Epithelial cell of proximal tubule (primary cell): ENCODE measurements around the gene PLB1. TPM values are rescaled to one million over a fixed set of nuclear protein-coding genes. Genes with fewer than 3 reads are reported as not detected.
A peak's percentile ranks its signal among the peaks of the same experiment; 100 is the strongest.

ENCODE experiments used
- DNase-seq: peaks from one replicate; pipeline ENCODE4 v3.0.0-alpha.2; 2011; ENCODE audit warnings: low read depth
- H3K4me3 ChIP-seq: 2 replicates; pipeline ENCODE4 v1.5.1; 2011; ENCODE audit warnings: low read depth, mild to moderate bottlenecking, low read length
- total RNA-seq: library from RNA; depleted of rRNA; stranded (reverse); fragments of >200 nt; gene quantifications from 2 replicates; pipeline ENCODE4 v1.2.3, GENCODE V29; 2015
- TF ChIP-seq, protein P1 (sequence below): conservative IDR thresholded peaks from 2 replicates; pipeline ENCODE4 v1.5.1; 2012; ENCODE audit warnings: low read depth, mild to moderate bottlenecking, low read length

The PLB1 gene
- total RNA-seq, 1 donor from 2014 or later = 2.1 TPM

DNA sequence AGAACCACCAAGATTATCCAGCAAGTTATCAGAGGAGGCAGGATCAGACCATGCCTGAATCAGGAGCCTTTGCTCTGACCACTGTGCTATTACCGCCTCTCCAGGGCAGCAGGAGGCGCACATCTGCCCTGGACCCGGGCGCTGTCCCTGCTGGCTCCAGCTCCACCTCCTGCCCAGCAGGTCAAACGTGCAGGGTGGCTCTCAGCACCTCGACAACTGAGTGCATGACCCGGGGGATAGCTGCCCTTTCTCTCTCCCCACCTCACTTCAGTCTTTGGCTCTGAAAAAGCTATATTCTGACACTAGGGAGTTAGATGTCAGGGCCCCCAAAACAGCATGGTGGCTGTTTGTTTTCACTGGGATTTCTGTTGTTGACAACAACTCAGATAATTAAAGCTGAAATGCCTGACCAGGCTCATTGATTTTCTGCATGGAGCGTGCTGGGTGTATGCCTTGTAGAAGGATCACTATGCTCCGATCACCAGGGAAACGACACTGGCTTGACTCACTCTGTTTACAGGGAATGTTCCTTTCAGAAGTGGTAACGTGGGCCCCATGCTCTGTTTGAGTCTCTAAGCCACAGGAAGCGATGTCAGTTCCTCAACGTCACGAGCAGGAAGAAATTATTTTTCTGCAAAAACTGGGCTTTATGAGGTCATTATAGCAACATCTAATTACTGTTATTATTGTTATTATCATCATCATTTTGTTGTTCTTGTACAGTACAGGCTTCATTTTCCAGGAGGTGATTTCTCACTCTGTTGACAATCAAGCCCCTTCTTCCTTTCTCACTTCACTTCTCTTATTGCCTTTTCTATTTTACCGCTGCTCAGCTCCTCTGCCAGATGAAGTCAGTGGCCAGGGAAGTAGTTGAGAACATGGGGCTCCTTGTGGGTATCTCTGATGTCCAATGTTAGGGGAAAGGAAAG is 125.6 kb downstream of the PLB1 start:
- peak; percentile 98 for DNase-seq
- TF ChIP-seq, protein P1, sequence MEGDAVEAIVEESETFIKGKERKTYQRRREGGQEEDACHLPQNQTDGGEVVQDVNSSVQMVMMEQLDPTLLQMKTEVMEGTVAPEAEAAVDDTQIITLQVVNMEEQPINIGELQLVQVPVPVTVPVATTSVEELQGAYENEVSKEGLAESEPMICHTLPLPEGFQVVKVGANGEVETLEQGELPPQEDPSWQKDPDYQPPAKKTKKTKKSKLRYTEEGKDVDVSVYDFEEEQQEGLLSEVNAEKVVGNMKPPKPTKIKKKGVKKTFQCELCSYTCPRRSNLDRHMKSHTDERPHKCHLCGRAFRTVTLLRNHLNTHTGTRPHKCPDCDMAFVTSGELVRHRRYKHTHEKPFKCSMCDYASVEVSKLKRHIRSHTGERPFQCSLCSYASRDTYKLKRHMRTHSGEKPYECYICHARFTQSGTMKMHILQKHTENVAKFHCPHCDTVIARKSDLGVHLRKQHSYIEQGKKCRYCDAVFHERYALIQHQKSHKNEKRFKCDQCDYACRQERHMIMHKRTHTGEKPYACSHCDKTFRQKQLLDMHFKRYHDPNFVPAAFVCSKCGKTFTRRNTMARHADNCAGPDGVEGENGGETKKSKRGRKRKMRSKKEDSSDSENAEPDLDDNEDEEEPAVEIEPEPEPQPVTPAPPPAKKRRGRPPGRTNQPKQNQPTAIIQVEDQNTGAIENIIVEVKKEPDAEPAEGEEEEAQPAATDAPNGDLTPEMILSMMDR = peak; percentile 70
- H3K4me3 ChIP-seq = peak overlapping the region; percentile 15

DNA sequence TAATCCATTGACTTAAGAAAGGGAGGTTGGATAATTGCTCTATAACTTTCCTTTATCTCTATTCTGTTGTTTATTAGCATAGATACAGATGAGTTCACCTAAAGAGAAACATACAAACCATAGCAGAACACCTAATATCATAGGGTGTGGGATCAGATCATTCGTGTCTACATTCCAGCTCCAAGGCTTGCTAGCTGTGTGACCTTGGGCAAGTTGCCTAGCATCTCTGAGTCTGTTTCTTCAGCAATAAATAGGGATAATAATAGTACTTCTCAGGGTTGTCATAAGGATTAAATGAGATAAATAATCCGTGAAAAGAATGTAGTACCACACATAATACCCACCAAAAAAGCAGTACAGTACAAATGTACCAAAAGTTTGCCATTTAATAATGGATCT is 126.2 kb downstream of the PLB1 start:
- DNase-seq = no peak
- no peak overlapping the region for H3K4me3 ChIP-seq
- TF ChIP-seq, protein P1 = no peak

DNA sequence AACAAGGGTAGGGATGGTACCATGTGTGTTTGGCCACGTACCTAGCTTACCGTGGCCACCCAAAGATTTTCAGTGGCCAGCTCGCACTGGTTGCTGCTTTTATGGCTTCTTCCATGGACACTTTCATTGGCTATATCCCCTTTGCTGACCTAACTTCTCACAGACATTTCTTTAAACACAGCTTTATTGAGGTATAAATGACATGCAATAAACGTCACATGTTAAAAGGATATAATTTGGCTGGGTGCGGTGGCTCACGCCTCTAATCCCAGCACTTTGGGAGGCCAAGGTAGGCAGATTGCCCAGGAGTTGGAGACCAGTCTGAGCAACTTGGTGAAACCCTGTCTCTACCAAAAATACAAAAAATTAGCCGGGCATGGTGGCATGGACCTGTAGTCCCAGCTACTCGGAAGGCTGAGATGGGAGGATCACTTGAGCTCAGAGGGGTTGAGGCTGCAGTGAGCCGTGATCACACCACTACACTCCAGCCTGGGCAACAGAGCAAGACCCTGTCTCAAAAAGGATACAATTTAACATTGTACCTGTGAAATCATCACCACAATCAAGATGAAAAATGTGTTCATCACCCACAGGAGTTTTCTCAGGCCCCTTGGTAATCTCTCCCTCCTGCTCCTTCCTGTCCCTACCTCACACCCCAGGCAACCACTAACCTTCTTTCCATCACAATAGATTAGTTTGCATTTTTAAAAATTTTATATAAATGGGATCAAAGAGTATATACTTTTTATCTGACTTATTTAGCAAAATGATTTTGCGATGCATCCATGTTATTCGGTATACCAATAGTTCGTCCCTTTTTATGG is 127.9 kb downstream of the PLB1 start:
- TF ChIP-seq, protein P1 = no peak
- no peak overlapping the region for H3K4me3 ChIP-seq
- no peak for DNase-seq

DNA sequence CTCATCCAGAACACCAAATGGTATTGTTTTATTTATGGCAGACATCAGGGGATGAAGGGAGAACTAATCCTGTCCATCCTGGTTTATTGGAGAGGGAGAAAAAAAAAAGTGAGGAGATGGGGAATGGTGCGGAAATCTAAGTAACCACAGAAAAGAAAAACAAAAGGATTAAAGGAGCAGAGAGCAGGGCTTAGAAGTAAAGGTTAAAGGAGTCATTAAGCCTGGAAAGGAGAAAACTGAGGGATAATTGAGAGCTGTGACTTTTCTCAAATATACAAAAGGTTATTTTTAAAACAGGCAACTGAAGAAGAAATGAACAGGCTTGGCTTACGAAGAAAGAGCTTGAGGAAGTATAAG is 128.6 kb downstream of the PLB1 start:
- TF ChIP-seq, protein P1 = no peak
- no peak overlapping the region for H3K4me3 ChIP-seq
- DNase-seq = no peak

DNA sequence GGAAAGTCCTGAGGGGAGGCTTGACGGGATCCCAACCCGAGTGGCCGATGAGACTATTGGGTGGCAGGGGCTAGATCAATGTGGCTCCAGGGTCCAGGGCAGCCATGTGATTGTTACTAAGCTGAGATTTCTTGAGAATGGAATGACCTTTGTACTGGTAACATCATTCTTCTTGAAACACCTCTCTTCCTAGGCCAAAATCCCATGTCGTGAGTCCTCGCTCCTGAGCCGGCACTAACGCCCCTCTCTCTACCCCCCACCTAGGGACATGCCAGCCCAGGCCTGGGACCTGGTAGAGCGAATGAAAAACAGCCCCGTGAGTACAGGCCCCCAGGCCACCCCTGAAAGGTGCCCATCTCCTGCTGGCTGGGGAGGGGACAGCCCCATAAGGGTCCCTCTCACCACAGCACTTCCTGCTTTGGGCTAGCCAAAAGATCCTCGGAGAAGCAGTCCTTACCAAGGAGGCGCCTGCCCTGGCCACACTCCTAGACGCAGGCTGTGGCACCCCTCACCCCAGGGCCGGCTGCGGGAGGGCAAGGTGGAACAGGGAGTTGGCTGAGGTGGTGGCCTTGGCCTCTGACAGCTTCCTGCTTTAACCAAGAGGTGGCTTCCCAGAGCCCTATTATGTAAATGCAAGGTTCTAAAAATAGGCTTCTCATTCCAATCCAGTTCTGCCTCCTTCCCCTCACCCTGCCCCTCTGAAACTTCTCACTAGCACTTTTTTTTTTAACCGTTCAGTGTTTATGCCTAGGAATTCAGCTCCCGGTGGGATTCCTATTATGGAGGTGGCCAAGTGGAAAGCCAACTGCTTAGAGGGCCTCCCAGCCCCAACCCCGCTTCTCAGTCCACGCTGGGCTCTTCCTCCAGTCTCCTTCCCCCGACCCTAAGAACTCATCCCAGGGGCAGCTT is 129.2 kb downstream of the PLB1 start:
- no peak overlapping the region for H3K4me3 ChIP-seq
- no peak for DNase-seq
- TF ChIP-seq, protein P1 = no peak

DNA sequence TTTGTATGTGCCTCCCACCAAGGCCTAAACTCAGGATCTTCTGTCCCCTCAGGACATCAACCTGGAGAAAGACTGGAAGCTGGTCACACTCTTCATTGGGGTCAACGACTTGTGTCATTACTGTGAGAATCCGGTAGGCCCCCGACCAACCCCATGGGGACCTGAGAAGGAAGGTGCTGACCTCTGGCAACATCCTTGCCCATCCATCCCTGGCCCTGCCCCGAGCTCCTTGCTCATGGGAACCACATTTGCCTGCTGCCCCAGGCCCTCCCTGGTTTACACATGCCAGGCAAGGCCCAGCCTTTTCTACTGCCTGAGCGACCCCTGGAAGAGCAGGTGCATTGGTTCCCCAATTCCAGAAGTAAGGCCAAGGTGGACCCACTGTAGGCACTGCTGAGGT is 130.5 kb downstream of the PLB1 start:
- TF ChIP-seq, protein P1 = no peak
- H3K4me3 ChIP-seq = no peak overlapping the region
- DNase-seq = no peak
